Right kidney (tissue), 9 donors: ENCODE data around the gene MKRN3.

Experiments
- DNase-seq: peaks from one replicate; pipeline ENCODE4 v3.0.0-alpha.2; 2016
- long read RNA-seq, 8 donors: transcript quantifications; one replicate each; lab custom pipeline, GENCODE V29; 2026

The MKRN3 gene
- long read RNA-seq, donor 1, partial matches to known transcripts = 0 of 1 reads
- long read RNA-seq, donor 1, other reads (novel, unspliced or antisense) = 0 of 1 reads
- long read RNA-seq, donor 2 = 0 reads
- long read RNA-seq, donor 3 = 0 reads
- long read RNA-seq, donor 4 = 0 reads
- long read RNA-seq, donor 5, partial matches to known transcripts = 0 of 1 reads
- long read RNA-seq, donor 5, other reads (novel, unspliced or antisense) = 0 of 1 reads
- long read RNA-seq, donor 6 = 0 reads
- long read RNA-seq, donor 7 = 0 reads
- long read RNA-seq, donor 8 = 0 reads

DNA sequence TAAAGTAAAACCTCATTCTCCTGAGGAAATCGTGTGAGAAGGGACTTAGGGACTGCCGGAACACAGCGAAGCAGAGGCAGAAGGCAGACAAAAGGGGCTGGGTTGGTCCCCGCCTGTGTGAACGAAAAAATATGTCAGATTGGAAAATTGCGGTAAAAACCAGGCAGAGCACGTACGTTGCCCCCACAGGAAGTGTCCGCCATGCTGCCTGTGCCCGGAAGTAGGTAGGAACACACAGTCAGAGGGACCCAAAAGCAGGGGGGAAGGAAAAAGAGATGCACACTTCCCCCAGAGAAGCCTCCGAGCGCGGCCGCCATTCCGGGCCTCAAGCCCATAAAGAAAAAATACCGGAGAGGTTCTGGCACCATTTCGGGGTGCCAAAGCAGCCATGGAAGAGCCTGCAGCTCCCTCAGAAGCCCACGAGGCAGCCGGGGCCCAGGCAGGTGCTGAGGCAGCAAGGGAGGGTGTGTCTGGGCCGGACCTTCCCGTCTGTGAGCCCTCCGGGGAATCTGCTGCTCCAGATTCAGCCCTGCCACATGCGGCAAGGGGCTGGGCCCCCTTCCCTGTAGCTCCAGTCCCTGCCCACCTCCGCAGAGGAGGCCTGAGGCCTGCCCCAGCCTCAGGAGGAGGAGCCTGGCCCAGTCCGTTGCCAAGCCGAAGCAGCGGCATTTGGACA lies at the start of gene MKRN3:
TSS of gene MKRN3 (plus strand) at position 280 of the 676 bp plus-strand sequence. CDS start at position 389, 109 bp downstream.
- no peak for DNase-seq

DNA sequence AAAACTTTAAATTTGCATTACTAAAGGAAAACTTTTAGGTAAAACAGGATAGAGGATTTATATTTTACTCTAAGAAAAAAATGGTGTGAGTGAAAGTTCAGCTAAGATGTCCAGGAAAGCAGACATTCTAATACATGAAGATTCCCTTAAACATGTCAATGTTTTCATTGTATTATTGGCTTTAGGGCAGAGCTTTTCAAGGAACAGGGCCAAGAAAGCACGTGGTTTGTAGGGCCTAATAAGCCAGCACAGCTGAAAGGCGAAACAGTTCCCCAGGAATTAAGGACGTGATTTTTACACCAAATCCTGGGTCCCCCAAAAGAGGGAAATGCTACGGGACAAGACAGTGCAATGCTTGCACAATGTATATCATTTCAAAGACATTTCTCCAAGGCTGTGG lies 48.6 kb upstream of the MKRN3 start:
- no peak for DNase-seq

DNA sequence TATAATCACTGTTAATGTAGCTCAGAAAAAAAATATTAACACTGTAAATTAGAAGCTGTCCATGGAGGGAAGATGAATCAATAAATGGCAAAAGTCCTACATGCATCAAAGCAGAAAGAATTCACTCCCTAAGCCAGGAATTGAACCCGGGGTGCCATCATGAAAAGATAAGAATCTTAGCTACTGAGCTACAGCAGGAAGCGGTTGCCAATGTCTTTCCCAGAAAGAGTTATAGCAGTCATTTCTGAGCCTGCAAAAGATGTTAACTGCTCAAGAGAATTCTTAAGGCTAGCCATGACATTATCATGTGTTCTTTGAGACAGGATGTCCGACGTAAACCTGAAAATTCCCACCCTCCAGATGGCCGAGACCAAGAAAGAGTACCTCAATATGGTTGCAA lies 47.4 kb upstream of the MKRN3 start:
- DNase-seq = no peak

DNA sequence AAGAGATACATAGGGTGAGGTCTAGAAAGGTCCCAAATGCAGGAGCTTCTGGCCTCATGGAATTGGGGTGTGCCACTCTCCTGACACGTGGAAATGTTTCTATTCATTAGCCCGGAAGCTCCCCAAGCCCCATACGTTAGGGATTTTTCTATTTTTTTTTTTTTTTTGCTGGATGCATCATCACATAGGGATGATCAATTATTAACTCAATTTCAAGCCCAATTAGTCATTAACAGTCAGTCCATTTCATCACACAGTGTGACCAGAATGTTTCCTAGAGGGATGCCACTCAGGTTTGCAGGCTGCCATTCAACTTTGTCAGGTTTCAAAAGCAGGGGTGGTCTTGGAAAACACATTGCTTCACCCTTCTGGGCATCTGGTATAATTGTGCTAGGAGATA lies 40.7 kb upstream of the MKRN3 start:
- DNase-seq = no peak

DNA sequence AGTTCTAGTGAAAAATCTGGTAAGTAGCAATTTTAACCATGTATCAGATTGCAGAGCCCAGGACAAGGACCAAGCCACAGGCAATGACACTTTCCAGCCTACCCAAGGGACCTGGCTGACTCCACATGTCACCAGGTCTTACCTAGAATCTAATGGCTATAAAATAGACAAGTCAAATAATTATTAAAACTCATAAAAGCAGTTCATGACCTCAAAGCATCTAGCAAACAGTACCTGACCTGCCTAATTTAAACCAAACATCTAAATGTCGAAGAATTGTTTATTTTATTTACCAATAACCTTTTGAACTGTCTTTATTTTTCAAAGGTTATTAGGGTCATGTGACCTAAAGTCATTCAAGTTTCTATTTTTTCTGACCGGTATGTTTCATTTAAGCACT lies 35.6 kb upstream of the MKRN3 start:
- no peak for DNase-seq

DNA sequence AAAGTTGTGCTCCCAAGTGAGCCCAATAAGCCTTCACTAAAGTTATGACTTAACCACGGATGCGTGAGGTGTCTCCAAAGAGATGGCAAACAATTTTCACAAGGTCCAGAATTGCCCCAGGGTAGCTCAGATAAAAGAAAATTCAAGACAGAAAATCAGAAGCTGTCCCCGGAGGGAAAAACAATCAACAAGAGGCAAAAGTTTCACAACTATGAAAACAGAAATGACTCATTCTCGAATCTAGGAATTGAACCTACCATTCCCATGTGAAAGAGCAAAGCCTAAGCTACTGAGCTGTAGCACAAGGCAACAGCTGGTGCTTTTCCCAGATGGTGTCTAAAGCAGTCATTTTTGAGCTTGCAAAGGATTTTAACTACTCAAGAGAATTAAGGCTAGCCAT lies 33.5 kb upstream of the MKRN3 start:
- no peak for DNase-seq

DNA sequence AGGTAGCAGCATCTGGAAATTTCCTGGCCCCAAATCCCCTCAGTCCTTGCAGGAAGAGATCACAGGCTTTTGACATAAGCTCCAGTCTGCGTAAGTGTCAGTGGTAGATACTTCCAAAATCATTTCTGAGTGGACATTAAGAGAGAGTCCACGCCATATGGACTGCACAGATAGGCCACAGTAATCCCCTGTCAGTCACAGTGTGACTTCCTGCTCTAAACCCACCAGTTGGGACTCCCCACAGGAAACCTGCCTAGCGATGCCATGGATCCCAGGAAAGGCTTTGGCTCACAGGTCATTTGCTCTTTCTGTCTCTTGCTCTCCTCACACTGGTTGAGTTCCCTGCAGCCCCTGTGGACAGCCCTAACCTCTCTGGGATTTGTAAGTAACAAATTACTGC lies 28.8 kb upstream of the MKRN3 start:
- no peak for DNase-seq

DNA sequence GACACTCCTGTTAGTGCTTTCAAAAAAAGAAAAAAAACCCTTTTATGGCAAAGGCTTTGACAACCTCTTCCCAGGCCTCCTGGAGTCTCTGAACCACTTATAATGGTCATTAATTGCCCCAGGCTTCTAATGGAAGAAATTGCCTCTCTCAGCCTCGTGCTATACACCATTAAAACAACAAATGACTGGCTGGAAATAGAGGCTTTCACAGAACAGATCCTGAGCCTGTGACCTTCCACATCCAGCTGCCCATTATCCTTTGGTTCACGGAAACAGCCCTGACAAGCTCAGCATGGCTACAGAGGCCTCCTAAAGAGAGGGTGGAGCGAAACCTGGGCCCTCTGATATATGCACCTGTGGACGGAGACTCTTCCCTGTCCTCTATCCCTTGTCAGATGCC lies 26.8 kb upstream of the MKRN3 start:
- DNase-seq = no peak

DNA sequence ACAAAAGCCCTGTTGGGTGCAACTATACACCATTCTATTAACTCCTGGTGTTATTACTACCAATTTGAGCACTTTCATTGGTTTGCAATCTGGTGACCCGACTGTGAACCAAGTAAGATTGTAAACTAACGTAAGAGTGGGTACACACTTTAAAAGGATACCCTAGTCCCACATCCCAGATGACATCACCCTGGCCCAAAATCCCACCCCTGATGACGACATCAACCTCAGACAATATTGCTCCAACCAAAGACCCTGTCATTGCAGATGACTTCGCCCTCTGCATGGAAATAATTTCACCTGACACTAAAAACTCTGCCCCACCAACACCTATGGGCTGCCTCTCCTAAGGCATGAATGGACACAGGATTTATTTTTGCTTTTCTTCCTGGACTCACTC lies 25.6 kb upstream of the MKRN3 start:
- no peak for DNase-seq

DNA sequence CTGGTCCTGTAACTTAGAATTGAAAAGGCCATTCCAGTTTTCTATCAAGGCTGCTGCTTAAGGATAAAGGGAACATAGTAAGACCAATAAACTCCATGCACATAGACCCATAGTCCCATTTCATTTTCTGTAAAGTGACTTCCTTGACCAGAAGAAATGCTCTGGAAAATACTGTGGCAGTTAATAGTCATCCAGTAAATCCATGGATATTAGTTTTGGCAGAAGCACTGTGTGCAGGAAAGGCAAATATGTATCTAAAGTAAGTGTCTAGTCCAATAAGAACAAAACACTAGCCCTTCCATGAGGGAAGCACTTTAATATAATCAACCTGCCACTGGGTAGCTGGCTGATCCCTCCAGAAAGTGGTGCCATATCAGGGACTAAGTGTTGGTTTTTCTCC lies 19.3 kb upstream of the MKRN3 start:
- no peak for DNase-seq

DNA sequence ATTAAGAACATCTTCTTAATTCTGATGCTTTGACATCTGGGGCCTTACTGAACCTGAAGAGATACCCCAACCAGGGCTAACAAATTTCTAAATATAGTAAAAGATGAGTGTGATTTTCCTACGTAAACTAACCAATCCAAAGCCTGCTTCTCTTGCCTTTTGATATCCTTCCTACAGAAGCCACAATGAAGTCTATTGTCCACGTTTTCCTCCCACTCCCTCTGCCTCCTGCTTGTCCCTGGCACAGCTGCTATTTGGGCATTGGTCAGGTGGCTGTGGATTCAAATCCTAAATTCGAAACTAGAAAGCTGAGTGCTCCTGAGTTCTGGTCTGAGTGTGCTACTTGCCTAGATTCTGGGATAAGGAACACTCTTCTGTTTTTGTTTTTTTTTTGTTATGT lies 17.4 kb upstream of the MKRN3 start:
- no peak for DNase-seq

DNA sequence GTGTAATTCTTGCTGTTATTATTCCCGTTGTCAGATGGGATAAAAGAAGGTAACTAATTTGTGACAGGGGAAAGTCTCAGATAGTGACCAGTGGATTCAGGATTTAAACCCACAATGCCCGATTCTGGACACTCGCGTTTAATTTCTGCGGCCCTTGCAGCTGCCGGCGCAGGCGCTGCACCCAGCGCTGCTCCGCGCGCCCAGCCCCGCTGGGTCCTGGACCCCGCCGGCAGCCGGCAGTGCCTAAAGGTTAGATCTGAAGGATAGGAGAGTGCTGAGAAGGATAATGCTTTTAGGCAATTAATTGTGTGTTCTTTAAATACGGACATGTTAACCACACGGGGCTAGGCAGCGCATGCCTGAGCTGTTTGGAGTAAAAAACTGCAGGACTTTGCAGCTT lies 3.6 kb upstream of the MKRN3 start:
- DNase-seq = no peak

DNA sequence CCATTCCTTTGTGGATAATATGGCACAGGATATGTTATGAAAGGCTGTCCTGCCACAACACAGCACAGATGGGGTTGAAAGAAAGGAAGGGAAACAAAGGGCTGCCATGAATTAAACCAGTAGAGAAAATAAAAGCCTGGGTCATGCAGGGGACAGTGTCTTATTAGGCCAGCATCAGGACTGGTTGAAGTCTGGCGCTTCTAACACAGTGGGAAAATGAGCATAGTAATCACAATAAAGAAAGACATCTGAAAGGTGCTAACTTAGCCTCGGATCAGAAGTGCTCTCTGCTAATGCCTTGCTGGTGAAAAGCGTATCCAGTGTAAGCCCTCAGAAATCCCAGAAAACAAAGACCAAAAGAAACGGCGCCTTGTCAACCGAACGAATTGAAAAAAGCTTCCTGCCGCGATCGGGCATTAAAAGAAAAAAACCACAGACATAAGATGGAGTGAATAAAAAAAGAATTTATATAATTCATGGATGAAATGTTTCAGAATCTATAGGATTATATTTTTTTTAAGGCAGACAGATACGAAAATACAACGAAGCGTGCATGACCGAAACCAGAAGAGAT lies 566 bp upstream of the MKRN3 start:
- DNase-seq = no peak

DNA sequence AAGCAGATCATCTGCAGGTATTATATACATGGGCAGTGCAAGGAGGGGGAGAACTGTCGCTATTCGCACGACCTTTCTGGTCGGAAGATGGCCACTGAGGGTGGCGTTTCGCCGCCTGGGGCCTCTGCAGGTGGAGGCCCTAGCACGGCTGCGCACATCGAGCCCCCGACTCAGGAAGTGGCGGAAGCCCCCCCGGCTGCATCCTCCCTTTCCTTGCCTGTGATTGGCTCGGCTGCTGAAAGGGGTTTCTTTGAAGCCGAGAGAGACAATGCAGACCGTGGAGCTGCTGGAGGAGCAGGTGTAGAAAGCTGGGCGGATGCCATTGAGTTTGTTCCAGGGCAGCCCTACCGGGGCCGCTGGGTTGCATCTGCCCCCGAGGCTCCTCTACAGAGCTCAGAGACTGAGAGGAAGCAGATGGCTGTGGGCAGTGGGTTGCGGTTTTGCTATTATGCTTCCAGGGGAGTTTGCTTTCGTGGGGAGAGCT lies 639 bp downstream of the MKRN3 start:
- no peak for DNase-seq

DNA sequence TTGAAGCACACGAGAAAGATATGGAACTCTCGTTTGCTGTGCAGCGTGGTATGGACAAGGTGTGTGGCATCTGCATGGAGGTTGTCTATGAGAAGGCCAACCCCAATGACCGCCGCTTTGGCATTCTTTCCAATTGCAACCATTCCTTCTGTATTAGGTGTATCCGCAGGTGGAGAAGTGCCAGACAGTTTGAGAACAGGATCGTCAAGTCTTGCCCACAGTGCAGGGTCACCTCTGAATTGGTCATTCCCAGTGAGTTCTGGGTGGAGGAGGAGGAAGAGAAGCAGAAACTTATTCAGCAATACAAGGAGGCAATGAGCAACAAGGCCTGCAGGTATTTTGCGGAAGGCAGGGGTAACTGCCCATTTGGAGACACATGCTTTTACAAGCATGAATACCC lies 1.2 kb downstream of the MKRN3 start:
- DNase-seq = no peak

DNA sequence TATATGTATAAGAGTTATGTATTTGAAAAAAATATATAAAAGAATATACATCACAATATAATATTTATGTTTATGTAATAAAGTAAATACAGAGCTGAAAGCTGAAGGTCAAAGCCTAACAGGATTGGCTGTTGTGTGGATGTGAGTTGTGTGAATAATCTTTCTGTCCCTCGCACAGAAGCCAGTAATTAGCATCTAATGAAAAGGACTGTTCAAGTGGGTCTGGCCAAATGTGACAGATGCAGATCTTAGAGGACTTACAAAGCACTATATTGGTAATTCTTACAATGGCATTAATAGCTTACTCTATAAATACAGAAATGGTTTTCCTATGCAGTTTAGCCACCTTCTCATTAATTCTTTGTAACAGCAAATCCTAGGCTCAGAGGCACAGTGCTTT lies 2.4 kb downstream of the MKRN3 start:
- DNase-seq = no peak

DNA sequence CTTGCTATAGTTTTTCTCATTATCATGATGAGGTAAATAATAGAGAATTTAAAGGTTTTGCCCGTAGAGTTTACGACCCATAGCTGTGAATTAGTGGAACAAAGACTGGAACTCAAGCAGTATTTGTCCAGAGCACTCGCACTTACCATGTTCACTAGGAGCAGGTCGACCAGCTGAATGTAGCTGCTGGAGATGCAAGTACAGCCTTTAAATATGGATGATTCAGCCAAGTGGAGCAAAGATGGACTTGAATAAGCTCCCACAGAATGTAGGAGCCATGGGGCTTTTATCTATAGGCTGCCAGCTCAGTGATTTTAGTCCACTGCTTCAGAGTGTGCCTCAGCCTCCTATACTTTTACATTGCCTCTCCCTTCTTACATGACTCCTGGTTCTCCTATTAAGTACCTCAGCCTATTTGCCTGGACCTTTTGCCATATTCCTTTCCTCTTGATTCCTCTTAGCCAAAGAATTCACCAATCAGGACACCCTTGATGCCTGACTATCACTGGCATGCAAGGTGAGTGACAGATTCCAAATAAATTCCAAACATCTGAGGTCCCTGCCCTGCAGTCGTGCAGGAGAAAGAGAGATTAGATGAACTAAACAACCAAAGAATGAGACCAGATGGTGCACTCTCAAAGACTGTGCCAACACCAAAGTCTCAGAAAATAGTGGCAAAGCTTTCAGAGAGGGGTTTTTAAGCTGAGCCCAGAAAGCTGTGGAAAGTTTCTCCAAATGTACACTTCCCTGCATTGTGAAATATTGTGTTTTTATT lies 3.9 kb downstream of the MKRN3 start:
- DNase-seq = no peak

DNA sequence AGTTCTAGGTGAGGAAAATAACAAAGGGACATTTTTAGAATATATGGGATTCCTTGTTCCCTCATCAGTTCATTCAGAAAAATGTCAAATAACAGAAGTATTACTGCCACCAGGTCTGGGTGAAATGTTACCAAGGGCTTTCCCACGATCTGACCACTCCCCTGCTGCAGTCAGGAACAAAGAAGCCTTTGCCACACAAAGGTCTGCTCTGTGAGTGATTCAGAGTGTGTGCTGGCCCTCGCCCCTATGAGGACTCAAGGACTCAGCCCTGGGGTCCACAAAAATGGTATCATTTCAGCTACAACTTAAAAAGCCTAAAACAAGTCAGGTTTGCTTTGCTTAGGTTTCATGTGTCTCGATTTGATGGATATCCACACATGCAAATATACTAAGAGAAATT lies 5.0 kb downstream of the MKRN3 start:
- DNase-seq = no peak

DNA sequence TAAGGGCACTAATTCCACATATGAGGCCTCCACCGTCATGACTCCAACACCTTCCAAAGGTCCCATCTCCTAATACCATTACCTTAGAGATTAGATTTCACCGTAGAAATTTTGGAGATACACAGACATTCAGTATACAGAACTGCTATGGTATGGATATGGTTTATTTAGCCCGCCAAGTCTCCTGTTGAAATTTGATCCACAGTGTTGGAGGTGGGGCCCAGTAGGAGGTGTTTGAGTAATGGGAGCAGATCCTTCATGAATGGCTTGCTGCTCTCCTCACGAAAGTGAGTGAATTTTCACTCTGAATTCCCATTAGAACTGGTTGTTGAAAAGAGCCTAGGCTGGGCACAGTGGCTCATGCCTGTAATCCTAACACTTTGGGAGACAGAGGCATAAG lies 7.4 kb downstream of the MKRN3 start:
- DNase-seq = no peak

DNA sequence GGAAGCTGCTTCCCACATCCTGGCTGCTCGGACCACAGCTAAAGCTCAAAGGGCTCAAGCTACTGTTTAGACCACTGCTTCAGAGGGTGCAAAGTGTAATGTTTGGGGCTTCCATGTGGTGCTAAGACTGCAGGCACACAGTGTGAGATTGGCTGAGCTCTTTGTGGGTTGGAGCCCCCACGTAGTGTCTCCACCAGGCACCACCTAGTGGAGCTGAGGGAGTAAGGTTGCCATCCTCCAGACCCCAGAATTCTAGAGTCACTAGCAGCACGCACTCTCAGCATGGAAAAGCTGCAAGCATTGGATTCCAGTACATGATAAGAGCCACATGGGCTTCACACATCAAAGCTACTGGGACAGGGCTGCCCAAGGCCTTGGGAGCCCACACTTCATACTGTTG lies 9.3 kb downstream of the MKRN3 start:
- DNase-seq = no peak

DNA sequence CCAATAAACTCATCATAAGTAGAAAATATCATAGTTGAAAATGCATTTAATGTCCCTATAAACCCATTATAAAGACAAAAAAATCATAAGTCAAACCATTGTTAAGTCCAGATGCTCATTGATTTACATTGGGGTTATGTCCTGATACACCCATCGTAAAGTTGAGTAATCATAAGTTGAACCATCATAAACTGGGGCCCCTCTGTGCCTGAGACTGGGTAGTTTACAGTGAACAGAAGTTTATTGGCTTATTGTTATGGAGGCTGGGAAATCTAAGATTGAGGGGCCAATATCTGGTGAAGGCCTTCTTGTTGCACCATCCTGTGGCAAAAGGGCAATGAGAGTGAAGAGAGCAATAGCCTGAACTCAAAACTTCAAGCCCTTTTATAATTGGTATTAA lies 10.6 kb downstream of the MKRN3 start:
- no peak for DNase-seq

DNA sequence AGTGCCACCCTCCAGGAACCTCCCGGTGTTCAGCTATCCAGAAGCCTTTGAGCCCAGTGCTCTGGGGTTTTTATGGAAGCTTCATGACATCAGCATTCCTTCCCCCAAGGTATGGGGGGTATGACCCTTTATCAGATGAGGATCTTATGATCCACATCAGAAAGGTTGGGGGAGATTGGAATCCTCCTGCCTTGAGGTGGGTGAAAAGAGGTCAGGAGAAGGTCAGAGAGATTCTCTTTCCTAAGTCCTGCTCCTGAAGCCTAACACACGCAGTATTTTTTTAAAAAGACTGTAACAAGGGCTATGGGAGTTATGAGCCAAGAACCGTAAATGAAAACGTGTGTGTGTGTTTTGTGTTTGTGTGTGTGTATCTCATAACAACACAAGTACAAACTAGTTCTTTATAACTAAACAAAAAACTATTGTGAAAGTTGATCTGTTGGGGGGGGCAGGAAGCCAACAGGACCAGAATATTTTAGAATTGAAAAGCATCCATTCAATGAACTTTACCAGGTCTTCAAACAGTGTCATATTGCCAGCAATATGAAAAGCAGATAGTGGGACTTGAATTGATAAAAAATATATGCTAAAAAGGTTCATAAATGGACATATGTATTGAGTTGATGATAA lies 13.2 kb downstream of the MKRN3 start:
- no peak for DNase-seq

DNA sequence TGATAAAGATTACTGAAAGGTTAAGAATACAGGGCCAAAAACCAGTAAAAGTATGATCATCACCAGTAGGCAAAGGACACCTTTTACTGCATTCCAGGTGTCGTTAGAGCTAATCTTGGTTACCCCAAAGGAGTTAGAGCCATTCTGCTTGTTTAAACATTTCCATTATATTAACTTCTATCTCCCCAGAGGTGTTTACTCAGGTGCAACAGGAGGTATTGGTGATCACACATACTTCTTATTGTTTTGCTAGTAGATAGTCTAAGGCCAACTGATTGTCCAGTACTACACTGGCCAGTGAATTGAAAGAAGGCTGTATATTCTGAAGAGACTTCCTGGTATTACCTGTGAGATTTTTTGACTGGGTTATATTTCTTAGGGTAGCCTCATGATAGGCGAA lies 22.8 kb downstream of the MKRN3 start:
- DNase-seq = no peak
